GM10248 (cell line): ENCODE measurements around the gene BLACAT1.

Source experiments
- CTCF ChIA-PET: fragments of 300-600 bp; sonication (Branson Sonifier 250); formaldehyde crosslinking; extraction: SDS; loops from one replicate; lab custom pipeline; 2021; ENCODE audit warnings: antibody characterized with exemption; lab: Yijun Ruan, JAX
- POLR2A ChIA-PET: fragments of 350-650 bp; sonication (Branson Sonifier 250); formaldehyde crosslinking; extraction: SDS; loops from one replicate; lab custom pipeline; 2020; ENCODE audit warnings: antibody characterized with exemption; lab: Yijun Ruan, JAX
- DNase-seq: peaks from one replicate; pipeline ENCODE4 v3.0.0; 2012; ENCODE audit errors: extremely low spot score
- TF ChIP-seq, protein P1 (sequence below): IDR thresholded peaks from 2 replicates; pipeline ENCODE4 v1.5.1; 2012; ENCODE audit warnings: mild to moderate bottlenecking, low read depth; ENCODE audit errors: extremely low read depth, missing control alignments, control extremely low read depth

The BLACAT1 gene

DNA sequence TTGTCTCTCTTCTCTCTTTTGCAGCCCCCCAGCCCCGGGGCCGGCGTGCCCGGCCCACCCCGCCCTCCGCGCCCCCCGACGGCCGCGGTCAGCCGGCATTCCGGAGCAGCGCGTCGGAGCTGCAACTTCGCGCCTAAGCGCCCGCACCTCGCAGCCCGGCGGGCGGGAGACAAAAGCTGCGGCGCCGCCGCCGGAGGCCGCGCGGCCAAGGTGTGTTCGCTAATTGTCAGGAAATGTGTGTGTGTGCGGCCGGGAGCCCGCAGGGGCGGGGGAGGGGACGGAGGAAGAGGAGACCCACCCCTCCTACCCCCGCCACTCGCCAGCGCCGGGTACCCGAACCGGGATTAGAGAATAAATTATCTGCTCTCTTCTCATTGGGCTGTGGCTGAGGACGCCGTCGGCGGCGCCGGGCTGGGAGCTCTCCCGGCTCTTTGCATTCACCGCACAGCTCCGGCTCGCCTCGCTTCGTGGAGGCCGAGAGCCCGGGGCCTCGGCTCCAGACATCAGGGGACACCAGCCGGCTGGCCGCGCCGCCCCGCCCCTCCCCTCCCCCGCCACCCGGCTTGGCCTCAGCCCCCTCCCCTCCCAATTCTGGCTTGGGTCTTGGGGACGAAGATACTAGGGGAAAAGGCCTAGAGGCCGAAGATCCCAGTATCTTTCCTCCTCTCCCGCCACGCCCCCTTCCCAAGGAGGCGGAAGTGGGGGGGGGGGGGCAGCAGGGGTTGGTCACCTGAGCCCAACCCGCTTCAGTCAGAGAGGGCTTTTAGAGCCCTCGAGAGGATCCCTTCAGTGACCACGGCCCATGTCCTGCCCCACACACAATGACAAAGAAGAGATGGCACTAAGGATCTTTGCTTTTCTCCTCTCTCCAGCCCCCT is 1.3 kb upstream of the BLACAT1 start:
- TF ChIP-seq, protein P1, sequence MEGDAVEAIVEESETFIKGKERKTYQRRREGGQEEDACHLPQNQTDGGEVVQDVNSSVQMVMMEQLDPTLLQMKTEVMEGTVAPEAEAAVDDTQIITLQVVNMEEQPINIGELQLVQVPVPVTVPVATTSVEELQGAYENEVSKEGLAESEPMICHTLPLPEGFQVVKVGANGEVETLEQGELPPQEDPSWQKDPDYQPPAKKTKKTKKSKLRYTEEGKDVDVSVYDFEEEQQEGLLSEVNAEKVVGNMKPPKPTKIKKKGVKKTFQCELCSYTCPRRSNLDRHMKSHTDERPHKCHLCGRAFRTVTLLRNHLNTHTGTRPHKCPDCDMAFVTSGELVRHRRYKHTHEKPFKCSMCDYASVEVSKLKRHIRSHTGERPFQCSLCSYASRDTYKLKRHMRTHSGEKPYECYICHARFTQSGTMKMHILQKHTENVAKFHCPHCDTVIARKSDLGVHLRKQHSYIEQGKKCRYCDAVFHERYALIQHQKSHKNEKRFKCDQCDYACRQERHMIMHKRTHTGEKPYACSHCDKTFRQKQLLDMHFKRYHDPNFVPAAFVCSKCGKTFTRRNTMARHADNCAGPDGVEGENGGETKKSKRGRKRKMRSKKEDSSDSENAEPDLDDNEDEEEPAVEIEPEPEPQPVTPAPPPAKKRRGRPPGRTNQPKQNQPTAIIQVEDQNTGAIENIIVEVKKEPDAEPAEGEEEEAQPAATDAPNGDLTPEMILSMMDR = no peak
- no peak for DNase-seq
- POLR2A ChIA-PET = no interaction called here
- CTCF ChIA-PET = interaction anchor here (0.6 to 2.3 kb wide), 4 partner anchors 19 to 103 kb away, joined by 3 to 8 read pairs (median 6); no protein-coding TSS in a partner anchor

DNA sequence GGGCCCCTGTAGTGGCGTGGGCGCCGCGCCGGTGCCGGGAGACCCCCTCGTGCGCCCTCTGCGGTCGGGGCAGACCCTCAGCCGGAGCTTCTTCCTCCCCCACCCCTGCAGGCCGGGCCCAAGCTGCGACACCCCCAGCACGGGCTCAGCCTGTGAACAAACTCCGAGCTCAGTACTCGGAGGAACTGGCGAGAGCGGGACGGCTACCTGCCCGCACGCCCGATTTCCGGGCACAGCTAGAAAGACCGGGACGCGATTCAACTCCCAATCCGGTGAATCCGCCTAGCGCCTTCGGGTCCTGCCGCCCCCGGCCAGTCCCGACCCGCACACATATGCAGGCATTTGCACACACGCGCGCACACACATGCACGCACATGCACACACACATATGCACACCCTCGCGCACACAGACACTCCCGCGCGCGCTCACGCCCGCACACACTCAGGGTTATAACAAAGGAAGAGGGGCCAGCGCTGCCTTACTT is 580 bp upstream of the BLACAT1 start:
- ChIA-PET CTCF (interaction anchor here (0.6 to 2.3 kb wide), 2 partner anchors 29 to 102 kb away, joined by 3 to 8 read pairs; no protein-coding TSS in a partner anchor), POLR2A (no interaction called here)
- no peak for DNase-seq

DNA sequence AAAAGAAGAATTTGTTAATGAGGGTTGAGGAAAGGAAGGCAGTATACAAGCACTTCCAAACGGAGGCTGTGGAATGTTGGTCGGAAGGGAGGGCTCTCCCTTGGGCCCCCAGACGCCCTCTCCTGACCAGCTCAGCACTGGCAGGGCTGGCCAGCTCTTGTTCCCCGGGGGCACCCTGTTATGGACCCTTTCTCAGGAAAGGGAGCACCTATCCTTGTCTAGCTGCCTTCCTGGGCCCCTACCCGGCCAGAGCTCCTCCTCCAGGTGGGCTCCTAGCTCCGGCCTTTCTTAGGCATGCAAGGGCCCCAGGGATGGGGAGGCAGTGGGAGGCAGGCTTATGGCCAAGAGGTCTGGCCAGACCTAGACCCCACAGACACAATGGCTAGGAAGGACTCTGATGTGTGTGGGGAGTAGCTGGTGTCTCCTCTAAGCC is 926 bp downstream of the BLACAT1 start:
- POLR2A ChIA-PET = no interaction called here
- DNase-seq = no peak

More for the DNA sequence above, 580 bp upstream of the BLACAT1 start:
- TF ChIP-seq, protein P1 = no peak

DNA sequence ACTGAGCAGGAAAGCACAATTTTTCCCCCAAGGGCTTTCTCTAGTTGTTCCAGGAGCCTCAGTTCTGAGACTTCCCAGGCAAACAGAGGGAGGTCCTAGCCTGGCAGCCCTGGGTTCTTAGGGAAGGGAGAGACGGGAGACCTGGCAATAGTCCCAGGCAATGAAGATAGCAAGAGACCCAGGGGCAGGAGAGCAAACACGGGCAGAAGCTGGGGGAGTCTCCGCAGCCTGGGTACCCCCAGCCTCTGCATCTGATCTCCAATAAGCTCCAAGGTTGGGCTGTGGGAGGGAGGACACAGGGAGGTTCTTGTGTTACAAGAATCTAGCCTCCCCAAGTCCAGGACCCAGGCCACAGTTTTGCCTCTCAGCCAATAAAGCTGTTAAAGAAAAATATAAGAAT is 2.4 kb downstream of the BLACAT1 start:
- TF ChIP-seq, protein P1 = no peak
- CTCF ChIA-PET = no interaction called here
- POLR2A ChIA-PET = no interaction called here
- DNase-seq = no peak

More for the DNA sequence above, 926 bp downstream of the BLACAT1 start:
- CTCF ChIA-PET = interaction anchor here (1.5 to 2.3 kb wide), 2 partner anchors 30 to 31 kb away, joined by 3 to 8 read pairs; no protein-coding TSS in a partner anchor
- TF ChIP-seq, protein P1 = no peak

DNA sequence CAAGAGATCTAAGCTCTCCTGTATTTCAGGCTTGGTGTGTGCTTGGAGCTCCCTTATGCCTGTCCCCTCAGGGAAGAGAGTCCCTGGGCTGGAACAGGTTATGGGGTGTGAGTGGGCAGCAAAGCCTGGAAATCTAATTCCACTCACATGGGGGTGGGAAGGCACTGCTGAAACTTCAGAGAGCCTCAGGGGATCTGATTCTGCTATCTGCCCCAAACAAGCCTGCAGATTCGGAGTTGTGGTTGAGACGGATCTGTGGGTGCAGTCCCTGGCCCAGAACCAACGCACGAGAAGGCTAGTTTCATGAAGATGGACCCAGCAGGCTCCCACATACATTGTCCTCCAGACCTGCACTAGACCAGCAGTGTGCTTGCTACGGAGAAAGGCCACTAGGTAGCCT is 2.9 kb downstream of the BLACAT1 start:
- TF ChIP-seq, protein P1 = no peak
- DNase-seq = no peak
- CTCF ChIA-PET = interaction anchor here (0.7 to 0.8 kb wide), 3 partner anchors 10 to 99 kb away, joined by 3 read pairs; no protein-coding TSS in a partner anchor
- POLR2A ChIA-PET = no interaction called here

DNA sequence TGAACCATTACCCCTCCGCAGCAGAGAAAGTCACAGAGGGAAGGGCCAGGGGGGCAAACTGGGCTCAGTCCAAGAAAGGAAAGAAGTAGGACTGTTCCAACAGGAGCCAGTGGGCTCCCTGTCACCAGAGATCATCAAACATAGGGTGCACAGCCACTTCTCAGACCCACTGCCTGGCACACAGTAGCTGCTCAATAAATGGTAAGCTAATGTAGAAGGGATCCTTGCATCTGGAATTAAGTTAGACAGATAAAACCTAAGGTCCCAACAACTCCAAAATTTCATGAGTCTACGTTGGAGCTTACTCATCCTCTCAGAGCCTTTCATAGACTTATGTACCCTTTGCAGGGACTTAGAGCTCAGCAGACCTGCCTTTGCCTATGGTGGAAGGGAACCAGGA is 3.5 kb downstream of the BLACAT1 start:
- CTCF ChIA-PET = interaction anchor here (0.7 to 0.8 kb wide), 3 partner anchors 10 to 98 kb away, joined by 3 read pairs; no protein-coding TSS in a partner anchor
- POLR2A ChIA-PET = no interaction called here
- TF ChIP-seq, protein P1 = no peak
- no peak for DNase-seq
